ENCODE data around the gene E2F2.
A peak's percentile ranks its signal among the peaks of the same experiment; 100 is the strongest.

Gene E2F2

GRCh38 chr1:23483321-23484252 is 47.4 kb downstream of the E2F2 start, which contains the start of gene ASAP3:
ASAP3 (minus strand) TSS chr1:23484179; CDS start chr1:23484133, 46 bp downstream.
- DNase-seq (ENCODE audit: low spot score): peak; percentile 20

DNA sequence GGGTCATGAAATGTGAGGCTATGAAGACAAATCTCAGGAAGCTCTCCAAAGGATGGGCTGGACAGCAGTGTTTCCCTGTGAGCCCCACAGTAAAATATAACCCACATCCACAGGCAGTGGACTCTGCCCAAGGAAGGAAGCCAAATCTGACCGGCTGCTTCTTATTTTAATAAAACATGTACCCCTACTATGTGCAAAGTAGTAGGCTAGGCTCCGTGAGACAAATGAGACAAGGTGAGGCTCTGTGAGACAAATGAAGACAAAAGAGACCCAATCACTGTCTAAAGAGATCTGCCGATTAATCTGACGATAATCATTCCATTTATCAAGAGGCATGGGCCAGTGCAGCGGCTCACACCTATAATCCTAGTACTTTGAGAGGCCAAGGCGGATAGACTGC is 49.1 kb downstream of the E2F2 start:
- no peak for DNase-seq (ENCODE audit: low spot score)

- no peak for DNase-seq (ENCODE audit: low spot score)
Observed at GRCh38 chr1:23481026-23481597, 49.9 kb downstream of the E2F2 start.

DNA sequence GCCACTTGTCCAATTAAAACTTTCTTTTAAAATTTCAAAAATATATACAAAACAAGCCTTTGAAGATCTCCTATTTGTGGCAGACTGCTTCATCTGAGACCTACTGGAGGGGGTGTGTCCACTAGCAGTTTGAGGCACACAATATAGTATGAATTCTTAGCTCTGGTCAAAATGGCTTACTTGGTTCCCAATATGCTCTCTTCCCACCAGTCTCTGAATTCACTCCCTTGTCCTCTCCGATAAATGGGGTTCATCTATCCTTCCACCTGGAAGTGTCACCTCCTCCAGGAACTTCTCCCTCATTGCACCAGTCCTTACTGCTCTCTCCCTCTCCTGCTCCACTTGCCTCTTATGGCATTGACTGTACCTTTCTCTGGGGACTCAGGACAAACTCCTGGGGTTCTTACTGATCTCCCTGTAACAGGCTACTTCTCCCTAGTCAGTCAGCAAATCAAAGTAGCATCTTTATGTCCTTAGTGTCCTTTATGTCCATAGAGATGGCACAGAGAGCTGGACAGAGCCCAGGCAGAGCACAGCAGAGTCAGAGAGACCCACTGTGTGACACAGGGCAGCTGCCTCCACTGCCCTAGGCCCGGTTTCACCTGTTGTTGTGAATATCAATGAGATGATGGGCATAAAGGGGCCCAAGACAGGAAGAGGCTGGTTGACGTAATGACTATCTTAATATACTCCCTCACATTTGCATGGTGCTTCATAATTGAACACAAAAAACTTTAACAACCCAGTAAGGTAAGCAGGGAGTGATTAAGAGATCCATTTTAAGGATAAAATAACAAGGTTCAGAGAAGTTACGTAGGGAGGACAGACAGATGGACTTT is 50.6 kb downstream of the E2F2 start:
- no peak for DNase-seq (ENCODE audit: low spot score)

DNA sequence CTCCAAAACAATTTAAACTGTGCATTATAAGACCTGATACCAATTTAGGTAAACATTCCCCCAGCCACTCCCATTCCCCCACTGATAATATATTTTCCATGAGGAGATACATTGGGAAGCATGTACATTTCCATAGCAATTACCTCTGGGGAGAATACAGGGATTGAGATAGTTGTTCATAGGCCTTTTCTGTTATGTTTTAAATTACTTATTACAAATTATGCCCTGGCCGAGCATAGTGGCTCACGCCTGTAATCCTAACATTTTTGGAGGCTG is 51.4 kb downstream of the E2F2 start:
- DNase-seq (ENCODE audit: low spot score): no peak

- peak; percentile 20 for DNase-seq (ENCODE audit: low spot score)
Observed at GRCh38 chr1:23478896-23479665, 52.0 kb downstream of the E2F2 start.

DNA sequence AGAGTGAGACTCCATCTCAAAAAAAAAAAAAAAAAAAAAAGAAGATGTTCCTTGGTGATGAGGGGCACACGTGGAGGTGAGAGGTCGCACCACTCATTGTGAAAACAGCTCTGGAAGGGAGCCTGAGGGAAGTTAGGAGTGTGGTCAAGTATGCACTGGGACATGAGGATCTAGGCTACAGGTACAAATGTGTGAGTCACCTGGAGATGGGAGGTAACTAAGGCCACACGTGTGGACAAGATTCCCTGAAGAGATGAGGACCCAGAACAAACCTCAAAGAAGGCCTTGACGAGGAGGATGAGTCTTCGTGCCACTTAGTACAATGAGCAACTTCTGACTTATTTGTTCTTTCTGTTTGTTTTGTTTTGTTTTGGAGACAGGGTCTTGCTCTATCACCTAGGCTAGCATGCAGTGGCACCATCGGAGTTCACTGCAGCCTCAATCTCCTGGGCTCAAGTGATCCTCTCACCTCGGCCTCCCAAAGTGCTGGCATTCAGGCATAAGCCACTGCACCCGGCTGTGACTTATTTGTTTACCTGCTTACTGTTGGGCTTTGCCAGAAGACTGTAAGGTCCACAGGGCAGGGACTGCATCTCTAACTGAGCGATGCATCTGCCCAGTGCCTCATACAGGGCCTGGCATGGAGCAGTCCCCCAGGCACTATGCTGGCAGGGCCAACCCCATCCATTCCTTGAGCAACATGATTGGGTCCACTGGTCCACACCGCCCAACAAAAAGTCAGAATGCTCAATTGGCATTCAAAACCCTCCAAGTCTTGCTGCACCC is 53.5 kb downstream of the E2F2 start:
- no peak for DNase-seq (ENCODE audit: low spot score)

GRCh38 chr1:23475641-23476040 is 55.4 kb downstream of the E2F2 start:
- DNase-seq (ENCODE audit: low spot score): no peak

- DNase-seq (ENCODE audit: low spot score): peak; percentile 9
Observed at GRCh38 chr1:23475134-23475628, 55.9 kb downstream of the E2F2 start.

DNA sequence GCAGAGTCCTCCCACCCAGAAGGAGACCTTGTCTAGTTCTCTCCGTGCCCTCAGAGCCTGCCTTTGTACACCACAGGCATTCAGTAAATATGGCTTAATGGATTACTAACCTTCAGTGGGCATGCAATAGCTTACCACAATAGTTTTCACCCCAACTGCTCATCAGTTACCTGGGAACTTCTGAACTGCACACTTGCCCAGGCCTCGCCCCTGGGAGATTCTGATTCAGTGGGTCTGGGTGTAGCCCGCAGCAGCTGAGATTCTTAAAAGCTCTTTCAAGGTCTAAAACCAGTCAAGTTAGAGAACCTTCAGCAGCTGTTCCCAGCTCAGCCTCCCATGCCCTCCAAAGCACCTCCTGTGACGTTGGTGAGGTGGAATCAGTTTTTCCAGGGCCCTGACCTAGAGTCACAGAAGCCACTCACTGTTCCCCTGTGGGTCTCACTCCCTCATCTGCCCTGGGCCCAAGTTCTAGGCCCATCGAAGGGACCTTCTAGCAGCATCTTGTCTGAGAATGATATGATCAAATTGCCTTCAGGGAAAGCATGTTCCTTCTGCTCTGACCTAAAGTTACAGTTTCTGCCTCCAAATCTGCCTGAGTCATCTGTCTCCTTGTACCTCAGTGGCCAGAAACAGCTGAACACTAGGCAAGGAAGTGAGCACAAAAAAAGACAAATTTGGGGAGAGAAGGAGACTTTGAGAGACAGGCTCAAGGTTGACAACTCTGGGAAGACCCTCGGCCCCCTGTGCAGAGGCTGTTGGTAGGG is 57.8 kb downstream of the E2F2 start:
- DNase-seq (ENCODE audit: low spot score): no peak

DNA sequence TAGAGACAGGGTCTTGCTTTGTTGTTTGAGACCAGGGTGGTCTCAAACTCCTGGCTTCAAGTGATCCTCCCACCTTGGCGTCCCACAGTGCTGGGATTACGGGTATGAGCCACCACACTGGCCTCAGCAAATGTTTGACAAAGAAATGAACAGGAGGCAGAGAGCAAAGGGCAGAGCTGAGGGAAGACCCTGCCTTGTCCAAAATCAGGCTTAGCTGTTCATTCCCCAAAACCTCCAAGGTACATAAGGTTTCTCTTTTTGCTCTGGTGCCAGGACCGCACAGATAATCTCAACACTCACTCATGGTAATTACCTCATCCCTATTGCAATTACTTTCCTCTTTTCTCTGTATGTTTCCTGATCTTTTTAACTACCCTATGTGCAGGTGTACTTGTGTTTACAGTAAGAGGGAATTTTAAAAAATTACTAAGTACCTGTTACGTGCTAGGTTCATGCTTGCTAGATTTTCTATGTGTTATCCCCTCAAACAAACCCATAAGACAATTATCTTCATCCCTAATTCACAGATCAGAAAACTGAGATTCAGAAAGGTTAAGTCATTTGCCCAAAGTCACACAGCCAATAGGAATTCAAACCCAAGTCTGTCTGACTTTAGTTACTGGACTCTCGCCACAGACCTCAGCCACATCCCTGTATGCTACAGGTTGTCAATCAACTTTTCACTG is 58.5 kb downstream of the E2F2 start:
- no peak for DNase-seq (ENCODE audit: low spot score)

- DNase-seq (ENCODE audit: low spot score): no peak
Observed at GRCh38 chr1:23471473-23472075, 59.5 kb downstream of the E2F2 start.

DNA sequence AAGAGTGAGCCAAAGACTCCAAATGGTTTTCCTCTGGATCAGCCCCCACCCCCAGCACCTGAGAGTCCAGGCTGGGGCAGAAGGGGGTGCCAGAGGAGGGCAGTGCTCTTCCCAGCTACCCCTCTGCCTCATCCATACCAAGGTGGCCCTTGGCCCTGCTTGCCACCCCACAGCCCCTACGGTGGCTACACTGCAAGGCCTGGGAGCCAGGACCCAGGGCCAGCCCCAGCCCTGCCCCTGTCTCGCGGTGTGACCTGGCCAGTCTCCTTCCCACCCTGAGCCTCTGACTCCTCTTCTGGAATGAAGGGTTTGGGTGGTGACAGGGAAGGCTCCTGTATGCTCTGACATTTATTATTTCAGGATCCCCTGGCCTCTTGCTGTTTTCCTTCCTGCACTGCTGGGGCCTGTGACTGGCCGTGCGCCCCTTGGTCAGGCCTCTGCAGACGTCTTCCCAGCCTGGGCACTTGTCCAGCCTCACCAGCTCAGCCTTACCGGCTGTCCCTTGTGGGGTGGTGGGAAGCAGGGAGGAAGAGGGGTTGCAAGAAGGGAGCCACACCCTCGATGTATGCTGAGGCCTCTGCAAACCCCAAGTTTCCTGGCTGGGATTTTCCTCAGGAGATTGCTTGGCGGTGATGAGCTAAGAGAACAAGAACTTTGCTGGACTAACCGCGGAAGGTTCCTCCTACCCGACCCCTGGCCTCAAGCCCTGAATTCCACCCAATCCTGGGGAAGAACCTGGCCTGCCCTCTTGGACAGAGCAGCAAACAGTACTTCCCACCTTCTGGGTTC is 60.6 kb downstream of the E2F2 start:
- DNase-seq (ENCODE audit: low spot score): peak; percentile 20

DNA sequence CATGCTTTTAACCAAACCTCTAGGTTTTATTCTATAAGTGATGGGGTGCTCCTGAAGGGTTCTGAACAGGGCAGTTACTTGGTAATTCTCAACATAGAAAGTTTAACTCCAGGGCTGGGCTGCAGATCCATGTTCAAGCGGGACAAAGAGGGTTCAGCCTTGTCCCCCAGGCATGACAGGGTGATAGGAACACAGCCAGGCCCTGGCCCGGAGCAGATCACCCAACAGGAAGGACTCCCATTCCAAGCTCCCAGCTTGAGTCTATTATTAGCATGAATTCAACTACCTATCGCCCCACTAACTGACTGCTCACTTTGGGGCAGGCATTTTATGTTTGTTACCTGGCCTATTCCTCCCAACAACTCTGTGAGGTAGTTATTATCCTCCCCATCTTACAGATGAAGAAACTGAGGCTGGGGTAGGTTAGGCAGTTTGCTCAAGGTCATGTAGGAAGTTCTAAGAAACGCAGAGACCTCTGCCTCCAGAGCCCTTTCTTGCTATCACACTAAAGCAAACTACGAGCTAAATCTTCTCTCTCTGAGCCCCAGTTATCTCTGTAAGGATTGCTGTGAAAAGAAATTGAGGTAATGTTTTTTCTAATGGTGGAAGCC is 61.6 kb downstream of the E2F2 start:
- no peak for DNase-seq (ENCODE audit: low spot score)

- DNase-seq (ENCODE audit: low spot score): peak; percentile 88
Observed at GRCh38 chr1:23466423-23466989, 64.5 kb downstream of the E2F2 start.

DNA sequence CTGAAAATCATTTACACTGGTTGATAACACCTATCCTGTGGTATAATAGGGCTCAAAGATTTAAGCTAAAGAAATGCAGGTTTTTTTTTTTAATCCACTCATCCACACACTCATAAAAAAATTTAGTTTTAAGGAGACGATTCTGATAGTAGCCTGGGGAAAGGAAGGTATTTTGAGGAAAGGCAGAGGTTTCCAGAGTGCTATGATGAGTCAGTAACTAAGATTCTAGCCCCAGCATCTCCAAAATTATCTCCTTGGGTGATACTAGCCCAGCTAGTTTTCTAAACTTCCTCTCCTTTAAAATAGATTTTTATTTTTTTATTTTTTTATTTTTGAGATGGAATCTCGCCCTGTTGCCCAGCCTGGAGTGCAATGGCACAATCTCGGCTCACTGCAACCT is 67.7 kb downstream of the E2F2 start:
- no peak for DNase-seq (ENCODE audit: low spot score)

GRCh38 chr1:23462766-23463165 is 68.3 kb downstream of the E2F2 start:
- DNase-seq (ENCODE audit: low spot score): no peak

GRCh38 chr1:23461050-23461449 is 70.0 kb downstream of the E2F2 start:
- no peak for DNase-seq (ENCODE audit: low spot score)

Measured in globus pallidus (tissue), 1 donor.